ENCODE measurements around the gene HMCN1. TPM values are rescaled to one million over a fixed set of nuclear protein-coding genes. Genes with fewer than 3 reads are reported as not detected.

The HMCN1 gene
- polyA plus RNA-seq, 1 donor from 2014 or later = 0.66 TPM

GRCh38 chr1:186236921-186237320 is 502.7 kb downstream of the HMCN1 start:
- Histone ChIP-seq H2AFZ (ENCODE audit: low read depth, low read length) (no peak overlapping the region), H3K27ac (ENCODE audit: low read length) (no peak overlapping the region), H3K4me2 (ENCODE audit: low read length) (no peak overlapping the region), H3K9me3 (ENCODE audit: low read length) (no peaks in the 10 kb centered on the region), H3K27me3 (ENCODE audit: insufficient read depth, low read depth, low read length) (no peaks in the 10 kb centered on the region), H3K79me2 (replicated peaks; ENCODE audit: insufficient read depth, low read length) (no peaks in the 10 kb centered on the region), H3K9me2 (ENCODE audit: insufficient read depth, low read length) (no peaks in the 10 kb centered on the region), H3K4me3 (ENCODE audit: low read length) (no peak overlapping the region), H3K9ac (ENCODE audit: low read length) (no peak overlapping the region), H4K20me1 (ENCODE audit: insufficient read depth) (no peaks in the 10 kb centered on the region), H3F3A (ENCODE audit: insufficient read depth, low read length, poor library complexity, severe bottlenecking) (no peaks in the 10 kb centered on the region), H3K36me3 (ENCODE audit: insufficient read depth, low read length) (no peaks in the 10 kb centered on the region)
- TF ChIP-seq EZH2 (IDR thresholded peaks at IDR 0.05; ENCODE audit: borderline replicate concordance, insufficient read depth, low read length, poor library complexity, severe bottlenecking) = no peak
- TF ChIP-seq MXI1 (conservative IDR thresholded peaks at IDR 0.05; ENCODE audit: poor library complexity, severe bottlenecking) = no peak
- no peak for TF ChIP-seq RAD21 (conservative IDR thresholded peaks at IDR 0.05)

GRCh38 chr1:186239171-186239570 is 505.0 kb downstream of the HMCN1 start:
- no peak overlapping the region for H3K4me2 ChIP-seq (ENCODE audit: low read length)
- no peaks in the 10 kb centered on the region for H3K9me3 ChIP-seq (ENCODE audit: low read length)
- no peaks in the 10 kb centered on the region for H3K79me2 ChIP-seq (replicated peaks; ENCODE audit: insufficient read depth, low read length)
- H3K27ac ChIP-seq (ENCODE audit: low read length) = no peak overlapping the region
- H3K4me3 ChIP-seq (ENCODE audit: low read length) = no peak overlapping the region
- H3K9me2 ChIP-seq (ENCODE audit: insufficient read depth, low read length) = no peaks in the 10 kb centered on the region
- H3K36me3 ChIP-seq (ENCODE audit: insufficient read depth, low read length) = no peaks in the 10 kb centered on the region
- H3K9ac ChIP-seq (ENCODE audit: low read length) = no peak overlapping the region
- no peak overlapping the region for H2AFZ ChIP-seq (ENCODE audit: low read depth, low read length)
- H4K20me1 ChIP-seq (ENCODE audit: insufficient read depth) = no peaks in the 10 kb centered on the region
- no peaks in the 10 kb centered on the region for H3F3A ChIP-seq (ENCODE audit: insufficient read depth, low read length, poor library complexity, severe bottlenecking)
- TF ChIP-seq REST (IDR thresholded peaks at IDR 0.05; ENCODE audit: borderline replicate concordance) (no peak), RAD21 (conservative IDR thresholded peaks at IDR 0.05) (no peak), EP300 (conservative IDR thresholded peaks at IDR 0.05; ENCODE audit: poor library complexity, severe bottlenecking) (no peak), TAF1 (IDR thresholded peaks at IDR 0.05; ENCODE audit: low read depth) (no peak), POLR2AphosphoS5 (IDR thresholded peaks at IDR 0.05) (no peak), SMC3 (conservative IDR thresholded peaks at IDR 0.05; ENCODE audit: poor library complexity) (no peak), CTCF (IDR thresholded peaks at IDR 0.05; ENCODE audit: poor library complexity, severe bottlenecking) (no peak), EZH2 (IDR thresholded peaks at IDR 0.05; ENCODE audit: borderline replicate concordance, insufficient read depth, low read length, poor library complexity, severe bottlenecking) (no peak), MXI1 (conservative IDR thresholded peaks at IDR 0.05; ENCODE audit: poor library complexity, severe bottlenecking) (no peak)
- H3K27me3 ChIP-seq (ENCODE audit: insufficient read depth, low read depth, low read length) = no peaks in the 10 kb centered on the region

GRCh38 chr1:186240436-186240835 is 506.2 kb downstream of the HMCN1 start:
- H3K4me3 ChIP-seq (ENCODE audit: low read length) = no peak overlapping the region
- H3K27me3 ChIP-seq (ENCODE audit: insufficient read depth, low read depth, low read length) = no peaks in the 10 kb centered on the region
- no peak overlapping the region for H3K27ac ChIP-seq (ENCODE audit: low read length)
- no peak overlapping the region for H3K4me2 ChIP-seq (ENCODE audit: low read length)
- no peaks in the 10 kb centered on the region for H3K36me3 ChIP-seq (ENCODE audit: insufficient read depth, low read length)
- H3K9me2 ChIP-seq (ENCODE audit: insufficient read depth, low read length) = no peaks in the 10 kb centered on the region
- no peak for TF ChIP-seq POLR2AphosphoS5 (IDR thresholded peaks at IDR 0.05)
- no peak for TF ChIP-seq SMC3 (conservative IDR thresholded peaks at IDR 0.05; ENCODE audit: poor library complexity)
- TF ChIP-seq RAD21 (conservative IDR thresholded peaks at IDR 0.05) = no peak
- no peak overlapping the region for H2AFZ ChIP-seq (ENCODE audit: low read depth, low read length)
- no peaks in the 10 kb centered on the region for H3F3A ChIP-seq (ENCODE audit: insufficient read depth, low read length, poor library complexity, severe bottlenecking)
- H3K79me2 ChIP-seq (replicated peaks; ENCODE audit: insufficient read depth, low read length) = no peaks in the 10 kb centered on the region
- no peak overlapping the region for H3K9ac ChIP-seq (ENCODE audit: low read length)
- no peaks in the 10 kb centered on the region for H3K9me3 ChIP-seq (ENCODE audit: low read length)
- no peaks in the 10 kb centered on the region for H4K20me1 ChIP-seq (ENCODE audit: insufficient read depth)
